GM12864 (cell line): ENCODE data around the gene JMJD7.

Source experiments
- DNase-seq: peaks from one replicate; pipeline ENCODE4 v3.0.0-alpha.2; 2011; ENCODE audit warnings: low read depth
- H3K4me3 ChIP-seq: 2 replicates; pipeline ENCODE4 v1.5.1; 2011; ENCODE audit warnings: mild to moderate bottlenecking, low read depth, low read length, control low read depth
- CTCF ChIP-seq: IDR thresholded peaks from 2 replicates; pipeline ENCODE4 v1.5.1; 2011; ENCODE audit warnings: low read depth, mild to moderate bottlenecking, moderate library complexity, low read length, control low read depth, inconsistent platforms; ENCODE audit errors: missing control alignments

Gene JMJD7

GRCh38 chr15:41886741-41887140 lies 58.8 kb downstream of the JMJD7 start:
- no peak for DNase-seq
- TF ChIP-seq CTCF = no peak
- no peak overlapping the region for H3K4me3 ChIP-seq

- H3K4me3 ChIP-seq = no peak overlapping the region
- TF ChIP-seq CTCF = no peak
- DNase-seq = no peak
Observed at GRCh38 chr15:41887161-41887560, 59.3 kb downstream of the JMJD7 start.
